Vagina (tissue), 2 donors: ENCODE data around the gene FBXO7. TPM values are rescaled to one million over a fixed set of nuclear protein-coding genes. Genes with fewer than 3 reads are reported as not detected.

ENCODE experiments used
- DNase-seq, 2 donors: peaks; one replicate each; pipeline ENCODE4 v3.0.0-alpha.2; 2017; ENCODE audit errors: extremely low spot score in 2 of 2
- H3K27ac ChIP-seq: fragments of 200-600 bp; sonication (generic); one replicate; pipeline ENCODE4 v1.5.1; 2019
- H3K27me3 ChIP-seq: fragments of 200-600 bp; sonication (generic); one replicate; pipeline ENCODE4 v1.5.1; 2019
- H3K36me3 ChIP-seq, 2 donors: fragments of 200-600 bp; sonication (generic); one replicate each; pipeline ENCODE4 v1.5.1; 2017 to 2019
- H3K4me1 ChIP-seq: fragments of 200-600 bp; sonication (generic); one replicate; pipeline ENCODE4 v1.5.1; 2019
- H3K4me3 ChIP-seq, 2 donors: fragments of 200-600 bp; sonication (generic); 1 replicate in 1 of 2; 2 replicates in 1 of 2; pipeline ENCODE4 v1.5.1; 2016 to 2019
- H3K9me3 ChIP-seq: fragments of 200-600 bp; sonication (generic); one replicate; pipeline ENCODE4 v1.5.1; 2019
- CTCF ChIP-seq, 3 experiments: fragments of 450-650 bp in 2 of 3; fragments of 200-600 bp in 1 of 3; sonication (generic) in 1 of 3; IDR thresholded peaks; one replicate each; pipeline ENCODE4 v1.5.1; 2017 to 2019; ENCODE audit warnings: antibody characterized with exemption in 3 of 3, mild to moderate bottlenecking in 2 of 3, moderate library complexity in 2 of 3
- POLR2A ChIP-seq, 2 donors: fragments of 450-650 bp; IDR thresholded peaks; one replicate each; pipeline ENCODE4 v1.6.1; 2017; ENCODE audit warnings: antibody characterized with exemption in 2 of 2, mild to moderate bottlenecking in 2 of 2, moderate library complexity in 2 of 2
- POLR2AphosphoS5 ChIP-seq, 2 donors: sonication (generic); formaldehyde crosslinking; IDR thresholded peaks; one replicate each; pipeline ENCODE4 v1.9.0; 2017; ENCODE audit warnings: antibody characterized with exemption in 2 of 2, mild to moderate bottlenecking in 2 of 2, low read depth in 1 of 2; ENCODE audit not compliant: insufficient read depth in 1 of 2
- intact Hi-C: fragments of 100-400 bp; cut with DNase I; formaldehyde crosslinking; loops from one replicate; pipeline ENCODE4 v1.15.1; 2023
- total RNA-seq: library from RNA; depleted of rRNA; stranded (reverse); fragments of >200 nt; gene quantifications from one replicate; pipeline ENCODE4 v1.2.3, GENCODE V29; 2016

FBXO7 gene
- total RNA-seq, 1 donor from 2014 or later = 70.2 TPM

- intact Hi-C loops = no loop called here
- Histone ChIP-seq H3K36me3 (no peaks in the 10 kb centered on the region), H3K4me1 (peaks cover 41% of the 10 kb centered on the region), H3K9me3 (no peaks in the 10 kb centered on the region), H3K4me3 (no peak overlapping the region), H3K27ac (peak overlapping the region; percentile 68), H3K27me3 (no peaks in the 10 kb centered on the region)
- TF ChIP-seq POLR2AphosphoS5 (IDR thresholded peaks at IDR 0.05; ENCODE audit: insufficient read depth in 1 of 2, low read depth in 1 of 2) (no peak), POLR2A (IDR thresholded peaks at IDR 0.05) (no peak), CTCF (IDR thresholded peaks at IDR 0.05) (no peak)
- DNase-seq = peak in 1 of 2 donors; percentile 84
Observed at GRCh38 chr22:32546496-32546895, 71.9 kb downstream of the FBXO7 start.

GRCh38 chr22:32546935-32547334 lies 72.3 kb downstream of the FBXO7 start:
- intact Hi-C loops = no loop called here
- Histone ChIP-seq H3K9me3 (no peaks in the 10 kb centered on the region), H3K27ac (peak overlapping the region; percentile 68), H3K27me3 (no peaks in the 10 kb centered on the region), H3K4me1 (peaks cover 36% of the 10 kb centered on the region), H3K4me3 (no peak overlapping the region), H3K36me3 (no peaks in the 10 kb centered on the region)
- no peak for DNase-seq
- TF ChIP-seq POLR2A (IDR thresholded peaks at IDR 0.05) (no peak), POLR2AphosphoS5 (IDR thresholded peaks at IDR 0.05; ENCODE audit: insufficient read depth in 1 of 2, low read depth in 1 of 2) (no peak), CTCF (IDR thresholded peaks at IDR 0.05) (no peak)

GRCh38 chr22:32548039-32548438 lies 73.4 kb downstream of the FBXO7 start:
- H3K27me3 ChIP-seq = no peaks in the 10 kb centered on the region
- DNase-seq = no peak
- no peak overlapping the region for H3K27ac ChIP-seq
- no peaks in the 10 kb centered on the region for H3K36me3 ChIP-seq
- peaks cover 25% of the 10 kb centered on the region for H3K4me1 ChIP-seq
- no peak overlapping the region for H3K4me3 ChIP-seq
- TF ChIP-seq CTCF (IDR thresholded peaks at IDR 0.05) = no peak
- TF ChIP-seq POLR2AphosphoS5 (IDR thresholded peaks at IDR 0.05; ENCODE audit: insufficient read depth in 1 of 2, low read depth in 1 of 2) = no peak
- no peak for TF ChIP-seq POLR2A (IDR thresholded peaks at IDR 0.05)
- intact Hi-C loops = no loop called here
- no peaks in the 10 kb centered on the region for H3K9me3 ChIP-seq

Other genes with a start within 250 kb of the FBXO7 start
- gene SLC5A4, start 219.5 kb upstream of the FBXO7 start, total RNA-seq = 2.2 TPM
- not detected for gene RFPL3, start 116.9 kb upstream of the FBXO7 start, total RNA-seq
- 42.2 TPM for gene RTCB, start 62.6 kb upstream of the FBXO7 start, total RNA-seq
- gene BPIFC, start 10.4 kb upstream of the FBXO7 start, total RNA-seq = not detected